Stimulated activated CD4-positive, alpha-beta T cell treated with anti-CD3 and anti-CD28 coated beads, Interleukin-2, amount 100 ng/mL, for 24 hours (primary cell): ENCODE results near the gene EVI5L.
A peak's percentile ranks its signal among the peaks of the same experiment; 100 is the strongest.
"Not testable (repeated sequence)": the region's sequence is repeated elsewhere in the genome, so short reads cannot be mapped to it uniquely, and the experiment has no call there.

Source experiments
- DNase-seq, 2 donors: peaks; one replicate each; pipeline ENCODE4 v3.0.0-alpha.2; 2020

Gene EVI5L

DNA sequence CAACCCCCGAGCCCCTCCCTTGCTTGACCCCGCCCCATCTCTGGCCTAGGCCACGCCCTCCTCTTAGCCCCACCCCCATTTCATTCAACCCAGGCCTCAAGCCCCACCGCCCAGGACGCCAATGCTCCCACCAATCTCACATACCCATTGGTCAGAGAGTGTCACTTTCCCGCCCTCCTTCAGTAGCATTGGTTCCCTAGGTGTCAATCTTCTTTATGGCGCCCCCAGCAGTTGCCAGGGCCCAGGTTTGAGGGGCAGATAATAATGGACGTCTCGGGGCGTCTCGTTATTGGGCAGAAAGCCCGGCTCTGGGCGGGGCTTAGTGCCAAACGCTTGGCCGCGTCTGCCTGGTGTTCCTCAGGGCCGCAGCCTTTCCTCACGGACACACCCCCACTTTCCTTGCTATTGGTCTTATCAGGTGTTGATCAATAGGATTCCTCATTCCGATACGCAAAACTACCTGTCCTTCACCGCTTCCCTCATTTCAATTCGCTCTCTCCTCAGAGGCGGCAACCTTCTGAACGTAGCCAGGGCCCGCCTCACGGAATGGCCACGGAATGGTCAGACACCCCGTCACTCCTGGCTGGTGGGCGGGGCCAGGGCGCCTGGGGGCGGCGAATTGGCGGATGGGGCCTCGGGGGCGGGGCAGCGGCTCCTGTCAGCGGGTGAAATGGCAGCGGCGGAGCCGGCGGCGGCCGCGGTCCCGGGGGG is at the start of gene EVI5L:
Gene EVI5L (plus strand): TSS at position 658 of the 711 bp plus-strand sequence. CDS start 16,325 bp downstream, outside the sequence.
- peak; percentile 100 for DNase-seq

DNA sequence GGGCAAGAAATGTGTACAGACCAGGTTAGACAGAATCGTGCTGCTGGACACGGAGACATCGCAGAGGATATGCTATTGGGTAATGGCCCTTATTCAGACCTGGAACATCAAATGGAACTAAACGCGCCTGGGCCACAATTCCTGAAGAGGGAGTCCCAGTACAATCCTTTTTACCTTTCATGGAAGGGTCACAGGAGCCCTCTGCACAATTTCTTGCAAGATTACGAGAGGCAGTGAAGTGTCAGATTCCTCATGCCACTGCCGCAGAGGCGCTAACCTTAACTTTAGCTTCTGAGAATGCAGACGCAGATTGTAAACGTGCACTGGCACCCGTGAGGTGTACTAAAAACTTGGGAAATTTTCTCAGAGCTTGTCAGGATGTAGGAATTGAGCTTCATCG is 48.9 kb upstream of the EVI5L start:
- DNase-seq = no peak

DNA sequence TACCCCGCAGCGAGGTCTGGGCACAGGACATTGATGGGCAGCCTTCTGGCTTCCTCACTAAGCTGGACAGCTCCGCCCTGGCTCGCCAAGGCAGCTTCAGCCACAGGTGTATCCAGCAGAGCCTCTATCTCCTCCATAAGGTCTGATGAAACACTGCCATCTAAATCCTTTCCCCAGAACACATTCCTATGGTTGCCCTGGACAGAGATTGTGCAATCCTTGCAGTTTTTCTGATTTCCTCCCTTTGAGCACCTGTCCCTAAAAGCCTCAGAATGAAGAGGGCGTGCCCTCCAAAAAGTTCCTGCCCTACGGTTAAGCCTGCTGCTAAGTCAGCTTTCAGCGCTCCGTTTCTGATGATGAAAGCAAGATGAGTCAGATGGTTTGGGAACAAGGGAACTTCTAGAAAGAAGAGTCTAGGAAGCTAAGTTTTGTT is 46.0 kb upstream of the EVI5L start:
- no peak for DNase-seq

DNA sequence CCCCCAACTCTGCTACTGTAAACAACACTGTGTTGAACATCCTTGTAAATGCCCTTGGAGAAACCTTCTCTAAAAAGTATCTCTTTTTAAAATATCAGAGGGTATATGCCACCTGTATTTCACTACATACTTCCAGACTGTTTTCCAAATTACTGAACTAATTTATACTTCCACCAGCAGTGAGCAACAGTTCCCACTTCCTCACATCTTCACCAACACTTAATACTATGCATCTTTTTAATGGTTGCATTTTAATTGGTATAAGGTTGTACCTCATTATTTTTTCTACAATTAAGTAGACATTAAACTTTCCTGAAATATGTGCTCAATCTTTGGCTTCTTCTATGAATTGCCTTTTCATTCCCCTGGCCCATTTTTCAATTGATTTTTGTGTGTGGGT is 45.2 kb upstream of the EVI5L start:
- no peak for DNase-seq

DNA sequence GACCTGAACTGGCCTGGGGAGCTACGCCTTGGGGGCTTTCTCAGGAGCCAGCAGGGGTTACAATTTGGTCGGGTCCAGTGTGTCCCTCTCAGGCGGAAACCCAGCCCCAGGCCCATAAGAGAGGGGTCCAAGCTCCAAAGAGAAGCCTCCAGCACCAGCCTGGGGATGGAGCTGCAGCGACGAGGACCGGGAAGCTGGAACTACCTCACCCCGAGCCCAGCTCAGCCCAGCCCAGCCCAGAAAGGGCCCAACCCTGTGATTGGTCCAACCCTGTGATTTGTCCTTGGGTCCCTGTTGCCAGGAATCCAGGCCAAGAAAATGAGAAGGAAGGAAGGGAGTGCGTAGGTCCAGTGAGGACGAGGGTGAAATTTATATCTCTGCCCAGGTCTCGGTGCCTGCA is 42.9 kb upstream of the EVI5L start:
- DNase-seq = no peak

DNA sequence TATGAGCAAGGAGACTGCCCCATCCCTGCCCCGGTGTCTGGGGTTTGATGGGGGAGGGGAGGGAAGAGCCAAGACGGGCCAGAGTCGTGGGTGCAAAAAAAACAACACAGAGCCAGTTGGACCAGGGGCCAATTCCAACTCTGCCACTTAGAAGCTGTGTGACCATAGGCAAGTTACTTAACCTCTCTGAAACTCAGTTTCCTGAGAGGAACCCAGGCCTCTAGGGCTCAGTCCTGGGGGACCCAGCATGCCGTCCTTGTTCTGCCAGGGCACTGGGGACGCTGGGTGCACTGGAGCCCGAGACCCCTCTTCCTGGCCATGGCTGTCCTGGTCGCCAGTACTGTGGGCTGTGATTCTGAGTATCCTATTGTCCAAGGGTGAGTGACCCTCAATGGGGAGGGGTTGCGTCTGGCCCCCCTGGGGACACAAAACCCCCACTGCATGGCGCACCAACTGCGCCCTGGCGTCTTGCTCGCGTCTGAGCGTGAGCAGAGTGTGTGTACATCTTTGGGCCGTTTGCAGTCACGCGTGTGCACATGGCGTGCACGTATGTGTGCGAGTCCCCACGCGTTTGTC is 42.3 kb upstream of the EVI5L start:
- DNase-seq = no peak

DNA sequence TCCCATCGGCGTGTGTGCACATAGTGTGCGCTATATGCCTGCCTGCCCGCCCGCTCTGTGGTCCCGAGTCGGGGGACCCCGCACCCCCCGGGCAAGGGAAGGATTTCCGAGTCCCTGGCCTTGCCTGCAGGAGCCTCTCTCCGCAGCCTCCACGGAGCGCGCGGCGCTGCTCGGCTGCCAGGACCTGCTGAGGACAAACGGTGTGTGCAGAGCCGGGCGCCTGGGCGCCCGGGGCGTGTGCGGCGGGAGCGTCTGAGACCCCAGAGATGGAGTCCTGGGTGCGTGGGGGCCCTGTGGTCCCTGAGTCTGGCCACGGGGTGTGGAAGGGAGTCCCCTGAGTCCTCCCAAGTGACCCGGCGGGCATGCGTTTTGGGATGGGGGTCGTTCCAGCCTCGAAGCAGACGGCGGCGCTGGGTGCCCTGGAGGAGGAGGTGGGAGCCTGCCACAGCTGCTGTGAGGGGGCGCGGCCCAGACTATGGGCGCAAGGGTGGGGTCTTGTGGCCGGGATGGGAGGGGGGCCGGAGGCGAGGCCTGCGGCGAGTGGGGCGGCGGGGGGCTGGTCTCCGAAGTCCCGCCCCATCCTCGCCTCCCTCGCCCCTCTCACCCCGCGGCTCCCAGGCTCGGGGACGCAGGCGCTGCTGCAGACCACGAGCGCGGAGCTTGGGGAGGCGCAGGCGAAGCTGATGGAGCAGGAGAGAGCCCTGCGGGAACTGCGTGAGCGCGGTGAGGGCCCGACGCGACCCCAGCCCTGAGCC is 41.7 kb upstream of the EVI5L start:
- DNase-seq = no peak

DNA sequence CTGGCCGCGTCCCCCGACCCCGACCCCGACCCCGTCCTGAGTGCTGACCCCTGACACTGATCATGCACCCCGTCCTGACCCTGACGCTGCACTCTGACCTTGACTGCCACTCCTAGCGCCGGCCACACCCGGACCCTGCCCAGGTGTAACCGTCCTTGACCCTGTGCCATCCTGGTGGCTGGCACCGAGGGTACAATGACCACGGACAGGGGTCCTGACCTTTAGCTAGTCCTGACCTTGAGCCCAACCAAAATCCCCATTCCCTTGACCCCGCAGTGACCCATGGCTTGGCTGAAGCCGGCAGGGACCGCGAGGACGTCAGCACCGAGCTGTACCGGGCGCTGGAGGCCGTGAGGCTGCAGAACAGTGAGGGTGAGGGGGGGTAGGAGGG is 41.1 kb upstream of the EVI5L start:
- no peak for DNase-seq

DNA sequence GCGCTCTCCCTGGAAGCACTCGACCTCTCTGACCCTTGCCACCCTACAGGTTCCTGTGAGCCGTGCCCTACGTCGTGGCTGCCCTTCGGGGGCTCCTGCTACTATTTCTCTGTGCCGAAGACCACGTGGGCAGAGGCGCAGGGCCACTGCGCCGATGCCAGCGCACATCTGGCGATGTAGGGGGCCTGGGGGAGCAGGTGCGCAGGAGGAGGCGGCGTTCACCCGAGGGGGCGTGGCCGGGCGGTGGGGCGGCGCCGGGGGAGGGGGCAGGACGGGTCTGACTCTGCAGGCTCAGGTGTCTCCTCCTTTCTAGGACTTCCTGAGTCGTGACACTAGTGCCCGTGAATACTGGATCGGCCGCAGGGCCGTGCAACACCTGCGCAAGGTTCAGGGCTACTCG is 40.6 kb upstream of the EVI5L start:
- peak; percentile 34 to 39 for DNase-seq

DNA sequence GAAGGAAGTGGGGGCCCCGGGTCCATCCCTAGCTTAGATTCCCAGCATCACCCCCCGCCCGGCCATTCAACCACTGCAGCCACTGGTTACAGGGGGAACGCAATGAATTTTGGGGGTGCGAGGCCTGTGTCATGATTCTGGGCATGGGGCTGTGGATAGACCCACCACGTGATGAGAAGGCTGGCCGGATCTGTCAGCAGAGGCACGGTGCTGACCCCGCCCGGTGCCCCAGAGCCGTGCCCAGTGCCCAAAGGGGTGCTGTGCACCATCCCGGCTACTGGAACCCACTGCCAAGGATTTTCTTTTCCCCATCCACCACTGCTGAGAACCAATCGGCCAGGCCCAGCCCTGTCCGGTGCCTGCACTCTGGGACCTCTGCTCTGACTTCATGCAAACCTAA is 39.6 kb upstream of the EVI5L start:
- no peak for DNase-seq

DNA sequence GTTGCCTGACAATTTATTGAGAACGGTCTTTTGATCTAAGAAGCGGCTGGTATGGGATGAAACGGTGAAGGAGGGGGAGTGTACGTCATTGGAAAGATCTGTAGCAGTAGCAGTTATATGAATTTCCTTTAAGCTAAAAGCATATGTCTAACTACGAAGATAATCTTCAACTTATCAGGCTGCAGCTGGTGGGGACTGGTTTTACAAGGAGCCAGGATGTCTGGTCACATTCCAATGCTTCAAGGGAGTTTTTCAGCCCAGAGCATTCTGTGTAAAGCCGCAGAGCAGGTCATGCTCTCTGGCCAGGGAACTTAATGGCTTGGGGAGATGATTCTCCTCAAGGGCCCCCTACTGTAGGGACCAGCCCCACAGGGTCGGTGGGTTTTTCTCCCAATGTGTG is 37.7 kb upstream of the EVI5L start:
- DNase-seq = no peak

DNA sequence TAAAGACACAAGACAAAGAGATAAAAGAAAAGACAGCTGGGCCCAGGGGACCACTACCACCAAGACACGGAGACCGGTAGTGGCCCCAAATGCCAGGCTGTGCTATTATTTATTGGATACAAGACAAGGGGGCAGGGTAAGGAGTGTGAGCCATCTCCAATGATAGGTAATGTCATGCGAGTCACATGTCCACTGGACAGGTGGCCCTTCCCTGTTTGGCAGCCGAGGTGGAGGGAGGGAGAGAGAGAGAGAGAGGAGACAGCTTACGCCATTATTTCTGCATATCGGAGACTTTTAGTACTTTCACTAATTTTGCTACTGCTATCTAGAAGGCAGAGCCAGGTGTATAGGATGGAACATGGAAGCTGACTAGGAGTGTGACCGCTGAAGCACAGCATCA is 37.3 kb upstream of the EVI5L start:
- not testable (repeated sequence) for DNase-seq

DNA sequence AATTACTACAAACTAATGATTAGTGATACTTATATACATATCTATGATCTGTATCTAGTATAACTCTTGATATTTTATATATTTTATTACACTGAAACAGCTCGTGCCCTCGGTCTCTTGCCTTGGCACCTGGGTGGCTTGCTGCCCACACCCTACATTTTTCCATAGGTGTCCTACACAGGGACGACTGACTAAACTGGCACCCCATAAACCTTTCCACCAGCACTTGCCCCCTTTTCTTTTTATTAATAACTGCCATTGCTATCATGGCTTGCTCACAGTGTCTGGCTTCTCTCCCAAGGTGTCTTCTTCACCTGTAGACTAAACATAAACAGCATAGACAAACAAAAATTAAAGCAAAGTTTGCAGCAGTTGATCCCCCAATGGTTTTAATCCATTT is 36.5 kb upstream of the EVI5L start:
- DNase-seq = no peak

DNA sequence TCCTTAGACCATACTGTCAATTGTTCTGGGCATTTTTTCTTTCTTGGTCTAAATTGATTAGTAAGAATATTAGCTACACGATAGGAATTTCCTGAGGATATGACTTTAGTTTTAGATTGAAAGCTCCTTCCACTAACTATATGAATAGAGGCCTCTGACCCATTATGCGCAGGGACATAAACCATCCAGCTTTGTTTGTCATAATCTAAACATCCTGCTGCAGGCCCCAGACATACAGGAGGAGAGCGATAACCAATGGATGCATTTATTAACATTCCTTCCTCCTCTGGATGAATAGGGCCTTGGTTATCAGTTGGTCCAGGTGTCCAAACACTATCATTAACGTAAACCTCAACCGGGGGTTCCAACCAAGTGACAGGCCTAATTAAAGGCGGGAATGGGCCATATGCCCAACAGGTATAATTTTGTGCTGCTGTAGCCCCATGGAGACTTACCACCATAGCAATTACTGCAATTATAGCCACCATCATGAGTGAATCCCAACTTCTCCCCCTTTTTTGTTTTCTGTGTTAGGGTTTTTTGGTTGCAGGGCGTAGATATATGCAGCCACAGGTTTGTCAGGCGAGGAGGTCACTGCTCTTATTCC is 34.4 kb upstream of the EVI5L start:
- no peak for DNase-seq

DNA sequence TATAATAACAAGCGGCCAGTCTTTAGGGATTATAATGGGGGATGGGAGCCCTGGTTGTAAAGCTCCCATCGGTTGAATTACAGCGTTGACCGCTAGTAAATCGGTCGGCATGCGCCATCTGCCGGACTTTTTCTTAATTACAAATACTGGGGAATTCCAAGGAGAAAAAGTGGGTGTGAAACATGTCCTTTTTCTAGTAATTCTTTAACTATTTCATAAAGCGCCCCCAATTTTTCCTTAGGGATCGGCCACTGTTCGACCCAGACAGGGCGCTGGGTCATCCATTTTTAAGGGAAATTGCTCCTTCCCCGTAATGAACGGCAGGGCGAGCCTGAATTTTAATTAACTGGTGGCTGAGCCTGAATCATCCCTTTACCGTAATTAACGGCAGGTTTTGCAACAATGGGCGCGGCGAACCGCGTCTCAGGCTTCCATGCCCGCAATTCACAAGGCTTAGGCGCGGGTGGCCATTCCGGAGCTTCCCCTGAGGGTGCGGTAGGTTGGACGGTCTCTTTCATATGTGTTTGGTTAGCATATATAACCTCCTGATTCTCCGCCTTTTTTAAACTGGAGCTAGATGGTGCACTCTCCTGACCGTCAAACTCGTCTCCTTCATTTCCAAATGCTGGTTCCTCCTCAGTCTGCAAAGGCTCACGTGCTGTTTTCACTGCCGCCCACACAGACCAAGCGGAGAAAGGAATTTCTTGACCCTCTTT is 30.2 kb upstream of the EVI5L start:
- peak; percentile 69 to 74 for DNase-seq

DNA sequence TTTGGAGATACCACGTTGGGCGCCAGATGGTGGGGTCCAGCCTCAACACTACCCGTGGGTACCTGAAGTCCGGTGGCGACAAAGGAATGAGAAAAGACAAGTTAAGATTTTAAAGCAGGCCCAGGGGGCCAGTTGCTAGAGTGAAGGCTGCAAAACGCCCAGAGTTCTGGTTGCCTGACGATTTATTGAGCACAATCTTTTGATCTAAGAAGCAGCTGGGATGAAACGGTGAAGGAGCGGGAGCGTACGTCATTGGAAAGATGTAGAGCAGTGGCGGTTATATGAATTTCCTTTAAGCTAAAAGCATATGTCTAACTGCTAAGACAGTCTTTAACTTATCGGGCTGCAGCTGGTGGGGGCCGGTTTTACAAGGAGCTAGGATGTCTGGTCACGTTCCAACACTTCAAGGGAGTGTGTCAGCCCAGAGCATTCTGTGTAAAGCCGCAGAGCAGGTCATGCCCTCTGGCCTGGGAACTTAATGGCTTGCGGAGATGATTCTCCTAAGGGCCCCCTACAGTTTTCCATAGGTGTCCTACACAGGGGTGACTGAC is 28.9 kb upstream of the EVI5L start:
- DNase-seq = no peak

DNA sequence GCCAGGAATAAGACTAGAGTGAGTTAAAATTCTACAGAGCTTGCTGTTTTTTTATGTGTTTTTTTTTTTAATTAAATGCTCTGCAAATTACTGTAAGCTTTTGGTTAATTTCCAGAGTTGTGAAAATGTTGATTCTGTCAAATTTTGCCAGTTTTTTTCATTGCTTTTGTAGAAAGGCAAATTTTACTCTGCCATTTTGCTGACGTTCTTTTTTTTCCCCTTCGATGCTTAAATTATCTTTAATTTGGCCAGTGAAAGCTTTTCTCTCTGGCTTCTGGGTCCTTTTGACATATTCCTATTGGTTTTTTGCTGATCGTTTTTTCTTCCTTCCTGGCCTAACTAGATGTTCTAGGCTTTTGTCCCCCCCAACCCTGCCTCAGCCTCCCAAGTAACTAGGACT is 23.8 kb upstream of the EVI5L start:
- DNase-seq = no peak

DNA sequence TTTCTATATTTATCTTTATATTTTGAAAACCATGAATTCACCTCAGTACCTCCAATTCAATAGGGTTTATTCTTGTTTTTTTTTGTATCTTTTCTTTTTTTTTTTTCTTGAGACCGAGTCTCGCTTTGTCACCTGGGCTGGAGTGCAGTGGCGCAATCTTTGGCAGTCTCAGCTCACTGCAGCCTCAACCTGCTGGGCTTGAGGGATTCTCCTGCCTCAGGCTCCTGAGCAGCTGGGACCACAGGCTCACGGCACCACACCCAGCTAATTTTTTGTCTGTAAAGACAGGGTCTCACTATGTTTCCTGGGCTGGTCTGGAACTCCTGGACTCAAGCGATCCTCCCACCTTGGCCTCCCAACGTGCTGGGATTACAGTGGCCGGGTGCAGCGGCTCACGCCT is 23.1 kb upstream of the EVI5L start:
- DNase-seq = no peak

DNA sequence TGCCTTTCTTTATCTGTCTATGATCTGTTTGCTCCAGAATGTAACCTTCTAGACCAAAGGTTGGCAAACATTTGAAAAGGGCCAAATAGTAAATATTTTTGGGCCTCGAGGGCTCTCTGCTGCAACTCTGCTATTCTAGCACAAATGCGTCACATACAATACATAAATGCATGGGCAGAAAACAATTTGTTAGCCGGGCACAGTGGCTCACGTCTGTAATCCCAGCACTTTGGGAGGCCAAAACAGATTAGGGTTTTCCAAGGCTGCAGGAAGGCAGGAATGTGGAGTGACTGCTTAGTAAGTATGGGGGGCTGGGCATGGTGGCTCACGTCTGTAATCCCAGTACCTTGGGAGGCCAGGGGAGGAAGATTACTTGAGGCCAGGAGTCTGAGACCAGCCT is 21.9 kb upstream of the EVI5L start:
- DNase-seq = no peak

DNA sequence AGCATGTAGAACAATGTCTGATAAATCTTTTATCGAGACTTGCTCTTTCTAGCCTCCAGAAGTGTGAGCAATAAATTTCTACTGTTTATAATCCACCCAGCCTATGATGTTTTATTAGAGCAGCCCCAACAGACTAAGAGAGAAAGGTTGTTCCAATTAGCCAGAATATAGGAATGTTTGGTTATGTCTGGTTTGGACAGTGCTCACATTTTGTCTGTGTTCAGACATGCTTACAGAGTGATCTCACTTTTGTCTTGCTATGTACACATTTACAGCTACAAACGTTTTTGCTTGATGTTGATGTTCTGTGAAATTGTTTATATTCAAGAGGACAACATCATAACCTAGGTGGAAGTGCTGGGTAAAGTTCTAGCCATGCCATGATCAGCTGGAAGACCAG is 18.0 kb upstream of the EVI5L start:
- DNase-seq = no peak

DNA sequence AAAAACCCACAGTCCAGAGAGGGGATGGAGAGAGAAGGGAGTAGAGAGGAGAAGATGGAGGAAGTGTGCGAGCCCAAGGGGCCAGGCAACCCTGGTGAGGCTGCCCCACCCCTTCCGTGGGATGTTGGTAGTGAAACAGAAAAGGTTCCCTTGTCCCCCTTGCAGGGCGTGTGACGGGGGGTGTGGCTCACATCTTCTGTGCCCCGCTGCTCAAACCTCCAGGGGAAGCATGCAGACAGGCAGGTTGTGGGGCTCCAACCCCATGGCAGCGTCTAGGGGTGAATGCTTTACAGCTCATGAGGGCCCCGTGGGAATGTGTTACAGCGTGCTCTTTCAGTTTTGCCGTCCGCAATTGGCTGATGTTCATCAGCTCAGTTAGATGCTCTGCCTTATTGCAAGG is 14.7 kb upstream of the EVI5L start:
- DNase-seq = no peak

DNA sequence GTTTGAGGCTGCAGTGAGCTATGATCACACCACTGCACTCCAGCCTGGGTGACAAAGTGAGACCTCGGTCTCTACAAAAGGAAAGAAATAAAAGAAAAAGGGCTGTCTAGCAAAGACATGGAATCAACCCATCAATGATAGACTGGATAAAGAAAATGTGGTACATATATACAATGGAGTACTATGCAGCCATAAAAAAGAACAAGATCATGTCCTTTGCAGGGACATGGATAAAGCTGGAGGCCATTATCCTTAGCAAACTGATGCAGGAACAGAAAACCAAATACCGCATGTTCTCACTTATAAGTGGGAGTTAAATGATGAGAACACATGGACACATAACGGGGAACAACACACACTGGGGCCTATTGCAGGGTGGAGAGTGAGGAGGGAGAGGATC is 14.0 kb upstream of the EVI5L start:
- not testable (repeated sequence) for DNase-seq

DNA sequence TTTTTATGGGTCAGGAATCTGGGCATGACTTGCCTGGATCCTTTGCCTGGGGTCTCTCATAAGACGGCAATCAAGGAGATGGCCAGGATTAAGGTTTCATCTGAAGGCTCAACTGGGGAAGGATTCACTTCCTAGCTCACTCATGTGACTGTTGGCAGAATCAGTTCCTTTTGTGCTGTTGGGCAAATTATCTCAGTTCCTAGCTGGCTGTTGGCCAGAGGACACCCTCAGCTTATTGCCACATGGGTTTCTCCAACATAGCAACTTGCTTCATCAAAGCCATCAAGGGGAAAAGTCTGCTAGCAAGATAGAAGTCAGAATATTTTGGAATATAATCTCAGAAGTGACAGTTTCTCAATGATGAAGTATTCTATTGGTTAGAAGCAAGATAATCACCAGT is 12.2 kb upstream of the EVI5L start:
- no peak for DNase-seq
